ENCODE data around the gene ZBTB46.

- no peak for TF ChIP-seq CTCF (IDR thresholded peaks at IDR 0.05)
- no peak for TF ChIP-seq POLR2A (IDR thresholded peaks at IDR 0.05)
- TF ChIP-seq POLR2AphosphoS5 (IDR thresholded peaks at IDR 0.05; ENCODE audit: insufficient read depth in 1 of 2, low read depth in 1 of 2) = no peak
Measured at GRCh38 chr20:63863021-63863797, 32.1 kb upstream of the ZBTB46 start.

Data from vagina (tissue), 2 donors.